ENCODE results near the gene GPR68. TPM values are rescaled to one million over a fixed set of nuclear protein-coding genes. Genes with fewer than 3 reads are reported as not detected.

GPR68 gene
- total and polyA plus RNA-seq, 2 of the 4 experiments (the other 2 are of a cell fraction): 0.72 to 0.94 TPM

GRCh38 chr14:91293281-91293680, 48.8 kb upstream of the GPR68 start:
- 17% methylated on average over 1 of the region's 12 CpGs; no CpG with 5 or more reads in 1 of the 2 experiments for WGBS, 2 experiments (ENCODE audit: extremely low coverage in 2 of 2, insufficient read length in 1 of 2)
- no peak overlapping the region for H4K8ac ChIP-seq (ENCODE audit: low read depth in 2 of 2, low read length in 2 of 2)
- ChIA-PET POLR2A (ENCODE audit: unreplicated experiment) (no interaction called here), CTCF (no interaction called here)
- TF ChIP-seq, protein P1, sequence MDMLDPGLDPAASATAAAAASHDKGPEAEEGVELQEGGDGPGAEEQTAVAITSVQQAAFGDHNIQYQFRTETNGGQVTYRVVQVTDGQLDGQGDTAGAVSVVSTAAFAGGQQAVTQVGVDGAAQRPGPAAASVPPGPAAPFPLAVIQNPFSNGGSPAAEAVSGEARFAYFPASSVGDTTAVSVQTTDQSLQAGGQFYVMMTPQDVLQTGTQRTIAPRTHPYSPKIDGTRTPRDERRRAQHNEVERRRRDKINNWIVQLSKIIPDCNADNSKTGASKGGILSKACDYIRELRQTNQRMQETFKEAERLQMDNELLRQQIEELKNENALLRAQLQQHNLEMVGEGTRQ (IDR thresholded peaks at IDR 0.05; ENCODE audit: low read depth, low read length): no peak
- TF ChIP-seq, protein P2, sequence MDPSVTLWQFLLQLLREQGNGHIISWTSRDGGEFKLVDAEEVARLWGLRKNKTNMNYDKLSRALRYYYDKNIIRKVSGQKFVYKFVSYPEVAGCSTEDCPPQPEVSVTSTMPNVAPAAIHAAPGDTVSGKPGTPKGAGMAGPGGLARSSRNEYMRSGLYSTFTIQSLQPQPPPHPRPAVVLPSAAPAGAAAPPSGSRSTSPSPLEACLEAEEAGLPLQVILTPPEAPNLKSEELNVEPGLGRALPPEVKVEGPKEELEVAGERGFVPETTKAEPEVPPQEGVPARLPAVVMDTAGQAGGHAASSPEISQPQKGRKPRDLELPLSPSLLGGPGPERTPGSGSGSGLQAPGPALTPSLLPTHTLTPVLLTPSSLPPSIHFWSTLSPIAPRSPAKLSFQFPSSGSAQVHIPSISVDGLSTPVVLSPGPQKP (IDR thresholded peaks at IDR 0.05; ENCODE audit: borderline replicate concordance, low read depth, low read length): no peak
- TF ChIP-seq, protein P3, sequence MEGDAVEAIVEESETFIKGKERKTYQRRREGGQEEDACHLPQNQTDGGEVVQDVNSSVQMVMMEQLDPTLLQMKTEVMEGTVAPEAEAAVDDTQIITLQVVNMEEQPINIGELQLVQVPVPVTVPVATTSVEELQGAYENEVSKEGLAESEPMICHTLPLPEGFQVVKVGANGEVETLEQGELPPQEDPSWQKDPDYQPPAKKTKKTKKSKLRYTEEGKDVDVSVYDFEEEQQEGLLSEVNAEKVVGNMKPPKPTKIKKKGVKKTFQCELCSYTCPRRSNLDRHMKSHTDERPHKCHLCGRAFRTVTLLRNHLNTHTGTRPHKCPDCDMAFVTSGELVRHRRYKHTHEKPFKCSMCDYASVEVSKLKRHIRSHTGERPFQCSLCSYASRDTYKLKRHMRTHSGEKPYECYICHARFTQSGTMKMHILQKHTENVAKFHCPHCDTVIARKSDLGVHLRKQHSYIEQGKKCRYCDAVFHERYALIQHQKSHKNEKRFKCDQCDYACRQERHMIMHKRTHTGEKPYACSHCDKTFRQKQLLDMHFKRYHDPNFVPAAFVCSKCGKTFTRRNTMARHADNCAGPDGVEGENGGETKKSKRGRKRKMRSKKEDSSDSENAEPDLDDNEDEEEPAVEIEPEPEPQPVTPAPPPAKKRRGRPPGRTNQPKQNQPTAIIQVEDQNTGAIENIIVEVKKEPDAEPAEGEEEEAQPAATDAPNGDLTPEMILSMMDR (conservative IDR thresholded peaks at IDR 0.05; ENCODE audit: low read depth, low read length): no peak
- no peak for TF ChIP-seq CHD1 (IDR thresholded peaks at IDR 0.05; ENCODE audit: low read depth, low read length)
- no peak for TF ChIP-seq CEBPB (IDR thresholded peaks at IDR 0.05; ENCODE audit: low read depth, low read length)
- TF ChIP-seq FOS (IDR thresholded peaks at IDR 0.05; ENCODE audit: low read depth, low read length): no peak
- TF ChIP-seq NFE2L2 (IDR thresholded peaks at IDR 0.05; ENCODE audit: low read depth, low read length): no peak
- no peak for TF ChIP-seq MAZ (IDR thresholded peaks at IDR 0.05; ENCODE audit: borderline replicate concordance, low read depth, low read length)
- no peak for TF ChIP-seq MXI1 (IDR thresholded peaks at IDR 0.05; ENCODE audit: borderline replicate concordance, low read depth, low read length)
- no peak for TF ChIP-seq MAFK (IDR thresholded peaks at IDR 0.05; ENCODE audit: low read depth, low read length)
- TF ChIP-seq RCOR1 (IDR thresholded peaks at IDR 0.05; ENCODE audit: insufficient replicate concordance, low read length): no peak
- no peak for TF ChIP-seq BHLHE40 (IDR thresholded peaks at IDR 0.05; ENCODE audit: low read depth, low read length)
- TF ChIP-seq RFX5 (IDR thresholded peaks at IDR 0.05; ENCODE audit: low read depth, low read length): no peak
- TF ChIP-seq RAD21 (IDR thresholded peaks at IDR 0.05; ENCODE audit: low read length): no peak
- TF ChIP-seq POLR2A (IDR thresholded peaks at IDR 0.05; ENCODE audit: low read depth, low read length): no peak
- no peak for TF ChIP-seq SMC3 (IDR thresholded peaks at IDR 0.05; ENCODE audit: low read depth, low read length)
- H3K4me3 ChIP-seq (ENCODE audit: insufficient read depth, low read depth, low read length): no peak overlapping the region
- H3K36me3 ChIP-seq (ENCODE audit: control insufficient read depth, insufficient read depth, low read length): no peaks in the 10 kb centered on the region
- no TSS peak for BruUV-seq (replicated peaks)
- no peak overlapping the region for H2AK5ac ChIP-seq (ENCODE audit: low read depth, low read length)
- intact Hi-C loops (cut with micrococcal nuclease) (no loop called here), dilution Hi-C loops (cut with HindIII; ENCODE audit: low sequenced_read_pairs, unreplicated experiment) (no loop called here), in situ Hi-C loops (cut with MboI; ENCODE audit: low sequenced_read_pairs) (no loop called here)
- peaks cover 4% of the 10 kb centered on the region; the same call in 1 of the 2 replicates for H3K27me3 ChIP-seq (ENCODE audit: control insufficient read depth, insufficient read depth, low read length)
- no peak for ATAC-seq (ENCODE audit: low read depth)
- no peak overlapping the region for H3K18ac ChIP-seq (ENCODE audit: low read depth, low read length)
- no peak overlapping the region for H3K56ac ChIP-seq (ENCODE audit: extremely low read depth, insufficient read depth, low read length)
- no peak overlapping the region for H4K91ac ChIP-seq (ENCODE audit: insufficient read depth, low read depth, low read length)
- no peaks in the 10 kb centered on the region for H4K20me1 ChIP-seq (ENCODE audit: insufficient read depth, low read length)
- no peak overlapping the region for H4K5ac ChIP-seq (ENCODE audit: low read depth, low read length)
- H2BK5ac ChIP-seq (ENCODE audit: low read depth, low read length, poor library complexity, severe bottlenecking): no peak overlapping the region
- no peaks in the 10 kb centered on the region for H3K9me3 ChIP-seq (ENCODE audit: control insufficient read depth, insufficient read depth, low read length)
- H3K4me2 ChIP-seq (ENCODE audit: low read depth, low read length): no peak overlapping the region
- H2BK15ac ChIP-seq (ENCODE audit: low read depth, low read length): no peak overlapping the region
- no peak for DNase-seq
- H3K4ac ChIP-seq (ENCODE audit: low read depth, low read length): no peak overlapping the region
- H3K9me1 ChIP-seq (ENCODE audit: insufficient read depth, low read length): no peaks in the 10 kb centered on the region
- H2BK20ac ChIP-seq (ENCODE audit: low read depth, low read length): no peak overlapping the region
- H3K79me1 ChIP-seq (ENCODE audit: low read depth in 1 of 2, low read length in 2 of 2): no peaks in the 10 kb centered on the region
- H2BK120ac ChIP-seq (ENCODE audit: low read depth, low read length): no peak overlapping the region
- no peaks in the 10 kb centered on the region for H3K4me1 ChIP-seq (ENCODE audit: control insufficient read depth, insufficient read depth, low read length)
- H3K9ac ChIP-seq (ENCODE audit: low read depth, low read length): no peak overlapping the region
- no peak overlapping the region for H3K23ac ChIP-seq (ENCODE audit: low read depth, low read length)
- H2AK9ac ChIP-seq (replicated peaks; ENCODE audit: low read depth, low read length, poor library complexity): no peak overlapping the region
- H3K27ac ChIP-seq (ENCODE audit: insufficient read depth, low read length): no peak overlapping the region
- no peak overlapping the region for H3K14ac ChIP-seq (replicated peaks; ENCODE audit: low read depth, low read length)
- no peak overlapping the region for H2AFZ ChIP-seq (replicated peaks; ENCODE audit: low read length, poor library complexity)

All from IMR-90 (cell line).